Muscle layer of colon (tissue), 2 donors: ENCODE results near the gene CSNK1E.

Experiments
- H3K27ac ChIP-seq: one replicate; pipeline ENCODE4 v1.7.0; 2013; ENCODE audit warnings: low read depth, mild to moderate bottlenecking, low read length, moderate library complexity
- H3K27me3 ChIP-seq, 2 donors: one replicate each; pipeline ENCODE4 v1.7.0; 2013; ENCODE audit warnings: low read length in 2 of 2, mild to moderate bottlenecking in 2 of 2; ENCODE audit not compliant: insufficient read depth in 2 of 2, control insufficient read depth in 1 of 2
- H3K36me3 ChIP-seq: one replicate; pipeline ENCODE4 v1.7.0; 2013; ENCODE audit warnings: mild to moderate bottlenecking, low read length; ENCODE audit not compliant: insufficient read depth
- H3K4me1 ChIP-seq: one replicate; pipeline ENCODE4 v1.7.0; 2013; ENCODE audit warnings: mild to moderate bottlenecking, low read length; ENCODE audit not compliant: insufficient read depth
- H3K4me3 ChIP-seq, 2 donors: one replicate each; pipeline ENCODE4 v1.7.0; 2013; ENCODE audit warnings: low read length in 2 of 2, low read depth in 1 of 2, mild to moderate bottlenecking in 1 of 2, moderate library complexity in 1 of 2
- H3K9ac ChIP-seq: one replicate; pipeline ENCODE4 v1.7.0; 2013; ENCODE audit warnings: low read length
- H3K9me3 ChIP-seq: one replicate; pipeline ENCODE4 v1.7.0; 2013; ENCODE audit warnings: mild to moderate bottlenecking, low read length
- donor health status: abdominal sarcoma.
- donor health status: Adenocarcinoma of cecum.

Gene CSNK1E

GRCh38 chr22:38251341-38251692, 65.9 kb downstream of the CSNK1E start:
- no peaks in the 10 kb centered on the region for H3K27me3 ChIP-seq
- H3K36me3 ChIP-seq: peaks cover 13% of the 10 kb centered on the region
- H3K4me1 ChIP-seq: peaks cover 16% of the 10 kb centered on the region
- no peaks in the 10 kb centered on the region for H3K9me3 ChIP-seq
- no peak overlapping the region for H3K27ac ChIP-seq
- H3K9ac ChIP-seq: no peak overlapping the region
- H3K4me3 ChIP-seq: no peak overlapping the region

GRCh38 chr22:38250643-38251340, 66.4 kb downstream of the CSNK1E start:
- H3K36me3 ChIP-seq: peaks cover 18% of the 10 kb centered on the region
- no peaks in the 10 kb centered on the region for H3K9me3 ChIP-seq
- H3K4me1 ChIP-seq: peaks cover 19% of the 10 kb centered on the region
- no peak overlapping the region for H3K4me3 ChIP-seq
- no peaks in the 10 kb centered on the region for H3K27me3 ChIP-seq
- H3K9ac ChIP-seq: no peak overlapping the region
- H3K27ac ChIP-seq: no peak overlapping the region

- H3K27me3 ChIP-seq: no peaks in the 10 kb centered on the region
- no peak overlapping the region for H3K27ac ChIP-seq
- no peak overlapping the region for H3K4me3 ChIP-seq
- no peaks in the 10 kb centered on the region for H3K9me3 ChIP-seq
- no peak overlapping the region for H3K9ac ChIP-seq
- peaks cover 18% of the 10 kb centered on the region for H3K36me3 ChIP-seq
- peaks cover 19% of the 10 kb centered on the region for H3K4me1 ChIP-seq
Measured at GRCh38 chr22:38249803-38250642, 67.2 kb downstream of the CSNK1E start.

DNA sequence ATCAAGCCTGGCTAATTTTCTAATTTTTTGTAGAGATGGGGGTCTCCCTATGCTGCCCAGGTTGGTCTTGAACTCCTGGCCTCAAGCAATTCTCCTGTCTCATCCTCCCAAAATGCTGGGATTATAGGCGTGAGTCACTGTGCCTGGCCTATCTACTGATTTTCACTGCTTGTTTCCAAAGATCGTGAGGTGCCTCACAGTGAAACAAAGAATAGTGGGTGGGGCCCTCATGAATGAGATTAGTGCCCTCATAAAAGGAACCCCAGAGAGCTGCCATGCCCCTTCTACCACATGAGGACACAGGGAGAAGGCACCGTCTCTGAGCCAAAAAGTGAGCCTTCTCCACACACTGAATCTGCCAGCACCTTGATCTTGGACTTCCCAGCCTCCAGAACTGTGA, 67.9 kb downstream of the CSNK1E start:
- Histone ChIP-seq H3K36me3 (peaks cover 20% of the 10 kb centered on the region), H3K9me3 (no peaks in the 10 kb centered on the region), H3K9ac (no peak overlapping the region), H3K27me3 (no peaks in the 10 kb centered on the region), H3K27ac (no peak overlapping the region), H3K4me1 (peaks cover 19% of the 10 kb centered on the region), H3K4me3 (no peak overlapping the region)

- no peaks in the 10 kb centered on the region for H3K9me3 ChIP-seq
- H3K4me1 ChIP-seq: peaks cover 19% of the 10 kb centered on the region
- H3K36me3 ChIP-seq: peaks cover 30% of the 10 kb centered on the region
- no peak overlapping the region for H3K27ac ChIP-seq
- no peaks in the 10 kb centered on the region for H3K27me3 ChIP-seq
- H3K9ac ChIP-seq: no peak overlapping the region
- H3K4me3 ChIP-seq: no peak overlapping the region
Measured at GRCh38 chr22:38248280-38248679, 69.0 kb downstream of the CSNK1E start.

- Histone ChIP-seq H3K4me3 (no peak overlapping the region), H3K9me3 (no peaks in the 10 kb centered on the region), H3K9ac (no peak overlapping the region), H3K4me1 (peaks cover 19% of the 10 kb centered on the region), H3K27me3 (no peaks in the 10 kb centered on the region), H3K36me3 (peaks cover 32% of the 10 kb centered on the region), H3K27ac (no peak overlapping the region)
Measured at GRCh38 chr22:38247713-38248112, 69.5 kb downstream of the CSNK1E start.

DNA sequence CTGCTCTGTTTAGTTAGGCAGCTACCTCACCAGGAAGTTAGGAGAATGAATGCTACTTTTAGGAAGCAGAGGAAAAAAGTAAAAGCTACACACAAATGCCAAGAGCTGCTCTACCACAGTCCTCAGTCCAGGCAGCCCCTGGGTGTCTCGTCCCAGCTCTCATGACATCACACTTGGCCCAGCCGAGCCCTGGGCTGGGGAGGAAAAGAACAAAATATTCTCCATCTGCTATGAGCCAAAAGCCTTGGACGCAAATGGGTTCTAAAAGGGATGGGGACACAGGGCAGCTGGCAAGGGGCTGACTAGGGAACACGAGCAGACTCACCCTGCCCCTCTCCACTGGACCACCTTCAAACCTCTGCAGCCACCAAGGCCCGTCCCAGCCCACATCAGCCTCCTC, 70.5 kb downstream of the CSNK1E start:
- H3K4me3 ChIP-seq: no peak overlapping the region
- no peaks in the 10 kb centered on the region for H3K27me3 ChIP-seq
- no peaks in the 10 kb centered on the region for H3K9me3 ChIP-seq
- H3K9ac ChIP-seq: no peak overlapping the region
- H3K36me3 ChIP-seq: peaks cover 32% of the 10 kb centered on the region
- H3K4me1 ChIP-seq: peaks cover 19% of the 10 kb centered on the region
- H3K27ac ChIP-seq: no peak overlapping the region

DNA sequence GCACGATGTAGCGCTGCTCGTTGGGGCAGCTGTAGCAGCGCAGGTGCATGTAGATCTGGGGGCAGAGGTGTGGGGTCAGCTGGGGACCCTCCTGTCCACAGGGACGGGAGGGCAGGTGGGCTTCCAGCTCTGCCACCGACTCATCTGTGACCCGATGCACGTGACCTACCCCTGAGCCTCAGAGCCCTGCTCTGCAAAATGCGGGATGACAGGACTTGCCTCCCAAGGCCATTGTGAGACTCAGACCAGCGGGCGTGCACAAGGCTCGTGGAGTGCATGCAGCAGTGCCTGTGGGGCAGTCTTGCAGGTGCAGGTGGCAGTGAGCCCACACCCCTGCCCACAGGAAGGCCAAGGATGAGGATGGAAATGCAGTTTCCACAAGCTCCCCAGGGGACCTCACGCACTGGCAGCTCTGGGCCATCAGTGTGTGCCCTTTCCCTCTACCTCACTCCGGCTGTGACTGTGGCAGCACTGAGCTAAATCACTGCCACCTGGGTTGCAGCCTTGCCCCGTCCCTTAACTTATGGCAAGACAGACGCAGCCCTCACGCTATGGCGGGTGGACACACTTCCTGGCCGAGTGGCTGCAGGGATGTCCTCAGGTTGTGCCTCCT, 71.1 kb downstream of the CSNK1E start:
- H3K36me3 ChIP-seq: peaks cover 32% of the 10 kb centered on the region
- no peak overlapping the region for H3K4me3 ChIP-seq
- H3K9ac ChIP-seq: no peak overlapping the region
- no peaks in the 10 kb centered on the region for H3K27me3 ChIP-seq
- H3K9me3 ChIP-seq: no peaks in the 10 kb centered on the region
- H3K4me1 ChIP-seq: peaks cover 14% of the 10 kb centered on the region
- H3K27ac ChIP-seq: no peak overlapping the region

GRCh38 chr22:38244106-38244505, 73.1 kb downstream of the CSNK1E start:
- H3K36me3 ChIP-seq: peaks cover 32% of the 10 kb centered on the region
- peaks cover 15% of the 10 kb centered on the region for H3K4me1 ChIP-seq
- no peaks in the 10 kb centered on the region for H3K27me3 ChIP-seq
- no peak overlapping the region for H3K4me3 ChIP-seq
- no peak overlapping the region for H3K27ac ChIP-seq
- no peaks in the 10 kb centered on the region for H3K9me3 ChIP-seq
- no peak overlapping the region for H3K9ac ChIP-seq

DNA sequence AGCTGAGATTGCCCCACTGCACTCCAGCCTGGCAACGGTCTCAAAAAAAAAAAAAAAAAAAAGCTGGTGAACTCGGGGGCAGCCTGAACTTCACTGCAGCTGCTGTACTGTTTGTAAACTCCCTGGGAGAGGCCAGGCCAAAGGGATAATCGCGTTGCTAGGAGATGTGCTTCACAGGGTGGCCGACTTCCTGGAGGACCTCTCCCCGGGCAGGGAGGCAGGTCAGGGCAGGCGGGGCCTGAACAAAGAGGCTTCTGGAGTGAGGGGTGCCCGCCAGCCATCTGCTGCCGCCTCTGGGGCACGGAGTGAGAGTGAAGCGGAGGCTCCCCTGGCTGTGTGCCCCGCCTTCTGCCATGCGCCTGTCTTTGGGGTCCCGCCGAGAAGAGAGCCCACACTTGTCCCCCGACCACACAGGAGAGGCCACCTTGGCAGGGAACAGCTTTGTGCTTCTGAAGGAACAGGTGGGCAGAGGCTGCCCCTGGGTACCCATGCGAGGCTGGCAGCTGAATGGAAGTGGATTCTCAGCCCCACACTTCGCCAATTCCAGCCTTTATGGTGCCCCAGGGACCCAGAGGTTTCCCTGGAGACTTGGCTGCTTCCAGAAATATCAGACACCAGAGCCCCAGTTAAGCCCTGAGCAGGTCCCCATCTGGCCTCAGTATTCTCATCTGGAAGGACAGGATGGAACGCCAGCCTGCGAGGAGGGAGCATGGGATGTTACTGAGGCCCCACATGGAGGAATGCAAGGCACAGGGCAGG, 74.0 kb downstream of the CSNK1E start:
- Histone ChIP-seq H3K27me3 (no peaks in the 10 kb centered on the region), H3K9me3 (no peaks in the 10 kb centered on the region), H3K9ac (no peak overlapping the region), H3K4me1 (peaks cover 22% of the 10 kb centered on the region), H3K27ac (no peak overlapping the region), H3K36me3 (peaks cover 32% of the 10 kb centered on the region), H3K4me3 (no peak overlapping the region)

GRCh38 chr22:38240734-38241252, 76.4 kb downstream of the CSNK1E start:
- Histone ChIP-seq H3K9ac (no peak overlapping the region), H3K9me3 (no peaks in the 10 kb centered on the region)

More at GRCh38 chr22:38240734-38241252, 76.4 kb downstream of the CSNK1E start:
- H3K27ac ChIP-seq: no peak overlapping the region
- H3K4me3 ChIP-seq: no peak overlapping the region
- peaks cover 17% of the 10 kb centered on the region for H3K4me1 ChIP-seq
- H3K36me3 ChIP-seq: peaks cover 22% of the 10 kb centered on the region
- no peaks in the 10 kb centered on the region for H3K27me3 ChIP-seq
